A673 (cell line): ENCODE data around the gene DIS3L2.
"Not testable (repeated sequence)": the region's sequence is repeated elsewhere in the genome, so short reads cannot be mapped to it uniquely, and the experiment has no call there.

Experiments used
- EZH2 ChIP-seq: fragments of 200-600 bp; sonication (generic); IDR thresholded peaks from 2 replicates; pipeline ENCODE4 v1.6.1; 2017; ENCODE audit warnings: borderline replicate concordance, low read depth, mild to moderate bottlenecking, mixed read lengths, antibody characterized with exemption, low read length; ENCODE audit not compliant: poor library complexity, severe bottlenecking
- TF ChIP-seq, protein P1 (sequence below): fragments of 300-800, 200-600 bp; sonication (generic); conservative IDR thresholded peaks from 2 replicates; pipeline ENCODE4 v1.5.1; 2017; ENCODE audit warnings: low read depth, mild to moderate bottlenecking, antibody characterized with exemption, low read length, moderate library complexity, mixed read lengths

DNA sequence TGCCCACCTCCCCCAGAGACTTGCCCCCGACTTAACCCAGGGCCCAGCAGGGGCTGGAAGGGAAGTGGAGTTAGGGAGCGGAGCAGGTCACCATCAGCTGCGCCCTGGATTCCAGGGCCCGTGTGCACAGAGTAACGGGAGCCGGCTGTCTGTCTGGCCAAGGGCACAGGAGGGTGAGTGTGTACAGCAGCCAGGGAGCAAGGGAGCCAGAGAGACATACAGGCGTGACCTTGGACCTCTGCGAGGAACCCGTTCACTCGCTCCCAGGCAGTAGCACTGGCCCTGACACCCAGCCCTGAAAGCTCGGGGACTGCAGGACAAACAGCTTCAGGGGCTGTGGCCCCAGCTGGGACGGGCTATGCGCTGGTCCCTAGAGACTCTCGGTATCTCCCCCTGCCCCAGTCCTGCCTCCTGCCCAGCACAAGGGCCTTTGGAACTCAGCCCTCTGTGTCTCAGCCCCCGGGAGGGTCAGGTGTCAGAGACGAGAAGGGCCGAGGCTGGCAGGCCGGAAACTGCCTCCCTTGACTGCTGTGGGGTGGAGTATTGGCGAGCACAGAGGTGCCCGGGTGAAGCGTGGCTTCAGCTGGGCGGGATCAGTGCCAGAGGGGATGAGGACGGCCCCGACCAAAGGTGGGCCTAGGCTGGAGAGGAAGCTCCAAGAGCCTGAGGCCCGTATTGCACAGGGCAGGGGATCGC is 370.9 kb downstream of the DIS3L2 start:
- TF ChIP-seq, protein P1, sequence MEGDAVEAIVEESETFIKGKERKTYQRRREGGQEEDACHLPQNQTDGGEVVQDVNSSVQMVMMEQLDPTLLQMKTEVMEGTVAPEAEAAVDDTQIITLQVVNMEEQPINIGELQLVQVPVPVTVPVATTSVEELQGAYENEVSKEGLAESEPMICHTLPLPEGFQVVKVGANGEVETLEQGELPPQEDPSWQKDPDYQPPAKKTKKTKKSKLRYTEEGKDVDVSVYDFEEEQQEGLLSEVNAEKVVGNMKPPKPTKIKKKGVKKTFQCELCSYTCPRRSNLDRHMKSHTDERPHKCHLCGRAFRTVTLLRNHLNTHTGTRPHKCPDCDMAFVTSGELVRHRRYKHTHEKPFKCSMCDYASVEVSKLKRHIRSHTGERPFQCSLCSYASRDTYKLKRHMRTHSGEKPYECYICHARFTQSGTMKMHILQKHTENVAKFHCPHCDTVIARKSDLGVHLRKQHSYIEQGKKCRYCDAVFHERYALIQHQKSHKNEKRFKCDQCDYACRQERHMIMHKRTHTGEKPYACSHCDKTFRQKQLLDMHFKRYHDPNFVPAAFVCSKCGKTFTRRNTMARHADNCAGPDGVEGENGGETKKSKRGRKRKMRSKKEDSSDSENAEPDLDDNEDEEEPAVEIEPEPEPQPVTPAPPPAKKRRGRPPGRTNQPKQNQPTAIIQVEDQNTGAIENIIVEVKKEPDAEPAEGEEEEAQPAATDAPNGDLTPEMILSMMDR: not testable (repeated sequence)
- TF ChIP-seq EZH2: not testable (repeated sequence)
